OCI-LY1 (cell line): Measurements from ENCODE around the gene DNAJC30.

Experiments
- CTCF ChIP-seq: fragments of 200-600 bp; sonication (generic), shearing (Covaris generic); IDR thresholded peaks from 2 replicates; pipeline ENCODE4 v1.5.1; 2017; ENCODE audit warnings: mild to moderate bottlenecking, antibody characterized with exemption, low read length, moderate library complexity, mixed read lengths
- EZH2 ChIP-seq: fragments of 200-600 bp; sonication (generic), shearing (Covaris generic); IDR thresholded peaks from 2 replicates; pipeline ENCODE4 v1.8.0; 2017; ENCODE audit warnings: borderline replicate concordance, mixed run types, mild to moderate bottlenecking, antibody characterized with exemption, low read length, moderate library complexity, mixed read lengths

DNA sequence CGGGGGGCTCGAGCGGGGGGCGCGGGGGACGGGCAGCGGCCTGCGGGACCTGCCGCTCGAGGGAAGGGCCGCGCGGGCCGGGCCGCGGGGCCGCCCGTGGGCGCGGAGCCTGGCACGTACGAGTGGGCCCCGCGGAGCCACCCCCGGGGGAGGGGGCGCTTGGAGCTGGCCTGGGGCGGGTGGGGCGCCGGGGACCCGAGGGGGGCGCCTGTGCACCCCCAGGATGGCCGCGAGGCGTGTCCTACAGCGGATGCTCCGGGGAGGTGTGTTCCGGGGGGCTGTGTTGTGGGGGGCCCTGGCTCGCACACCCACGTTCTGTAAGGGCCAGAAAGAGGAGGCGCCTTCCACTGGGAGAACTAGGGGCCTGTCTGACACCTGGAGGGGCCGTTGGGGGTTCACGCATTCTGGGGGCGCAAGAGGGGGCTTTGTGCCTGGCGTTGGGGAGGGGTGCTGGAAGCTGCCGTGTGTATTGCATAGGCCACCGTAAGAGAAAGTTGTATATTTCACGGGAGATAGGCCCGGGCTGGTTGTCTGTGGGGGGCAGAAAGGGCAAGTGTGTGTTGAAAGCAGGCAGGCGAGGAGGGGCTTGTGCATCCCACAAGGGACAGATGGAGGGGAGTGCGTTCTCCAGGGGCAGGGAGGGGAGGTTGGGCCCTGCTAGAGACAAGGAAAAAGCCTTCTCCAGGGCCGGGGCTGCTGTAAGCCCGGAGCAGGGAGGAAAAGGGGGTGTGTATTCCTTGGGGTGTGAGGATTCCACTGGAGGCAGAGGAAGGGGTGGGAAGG, 15.0 kb downstream of the DNAJC30 start:
- TF ChIP-seq CTCF (no peak), EZH2 (no peak)
